ENCODE data around the gene PLSCR3.

The PLSCR3 gene

GRCh38 chr17:7415784-7416183 is 21.5 kb upstream of the PLSCR3 start:
- H3K27ac Mint-ChIP-seq, result no peak overlapping the region
- ATAC-seq (no peak), DNase-seq (no peak)
- H3K9me3 Mint-ChIP-seq, result no peaks in the 10 kb centered on the region
- no peaks in the 10 kb centered on the region for H3K27me3 Mint-ChIP-seq
- H3K4me3 Mint-ChIP-seq, result no peak overlapping the region
- H3K4me1 Mint-ChIP-seq, result no peaks in the 10 kb centered on the region

GRCh38 chr17:7414837-7415236 is 20.5 kb upstream of the PLSCR3 start:
- DNase-seq (no peak), ATAC-seq (no peak)
- Mint-ChIP-seq H3K27me3 (no peaks in the 10 kb centered on the region), H3K27ac (no peak overlapping the region), H3K9me3 (no peaks in the 10 kb centered on the region), H3K4me1 (no peaks in the 10 kb centered on the region), H3K4me3 (no peak overlapping the region)

- ATAC-seq (no peak), DNase-seq (no peak)
- Mint-ChIP-seq H3K4me1 (peaks cover 5% of the 10 kb centered on the region), H3K9me3 (no peaks in the 10 kb centered on the region), H3K4me3 (no peak overlapping the region), H3K27me3 (no peaks in the 10 kb centered on the region), H3K27ac (no peak overlapping the region)
Measured at GRCh38 chr17:7413346-7413985, 19.1 kb upstream of the PLSCR3 start.

GRCh38 chr17:7411427-7411750 is 17.1 kb upstream of the PLSCR3 start:
- Mint-ChIP-seq H3K27ac (no peak overlapping the region), H3K4me3 (no peak overlapping the region), H3K9me3 (no peaks in the 10 kb centered on the region), H3K27me3 (no peaks in the 10 kb centered on the region), H3K4me1 (peaks cover 11% of the 10 kb centered on the region)
- no peak for ATAC-seq
- DNase-seq, result no peak

GRCh38 chr17:7410634-7411426 is 16.5 kb upstream of the PLSCR3 start:
- H3K4me1 Mint-ChIP-seq, result peaks cover 16% of the 10 kb centered on the region
- H3K27ac Mint-ChIP-seq, result no peak overlapping the region
- ATAC-seq (no peak), DNase-seq (no peak)
- H3K9me3 Mint-ChIP-seq, result no peaks in the 10 kb centered on the region
- no peak overlapping the region for H3K4me3 Mint-ChIP-seq
- H3K27me3 Mint-ChIP-seq, result peaks cover 6% of the 10 kb centered on the region

- ATAC-seq (no peak), DNase-seq (no peak)
- Mint-ChIP-seq H3K27me3 (peaks cover 10% of the 10 kb centered on the region), H3K4me1 (peaks cover 25% of the 10 kb centered on the region), H3K9me3 (no peaks in the 10 kb centered on the region), H3K4me3 (no peak overlapping the region), H3K27ac (no peak overlapping the region)
Measured at GRCh38 chr17:7409716-7410115, 15.4 kb upstream of the PLSCR3 start.

GRCh38 chr17:7408863-7409262 is 14.5 kb upstream of the PLSCR3 start:
- ATAC-seq, result no peak
- DNase-seq, result no peak
- H3K4me3 Mint-ChIP-seq, result peak overlapping the region; percentile 13 to 22
- peaks cover 10% of the 10 kb centered on the region for H3K27me3 Mint-ChIP-seq
- peaks cover 25% of the 10 kb centered on the region for H3K4me1 Mint-ChIP-seq
- no peaks in the 10 kb centered on the region for H3K9me3 Mint-ChIP-seq
- no peak overlapping the region for H3K27ac Mint-ChIP-seq

GRCh38 chr17:7408252-7408727 is 14.0 kb upstream of the PLSCR3 start:
- Mint-ChIP-seq H3K4me1 (peaks cover 26% of the 10 kb centered on the region), H3K27ac (no peak overlapping the region), H3K9me3 (no peaks in the 10 kb centered on the region), H3K4me3 (no peak overlapping the region), H3K27me3 (peaks cover 10% of the 10 kb centered on the region)
- ATAC-seq (peak; percentile 11), DNase-seq (peak; percentile 25 to 31)

- Mint-ChIP-seq H3K4me3 (peak within 1 kb of the TSS; percentile 63 to 69), H3K9me3 (no peaks in the 10 kb centered on the region), H3K4me1 (peaks cover 33% of the 10 kb centered on the region), H3K27me3 (peaks cover 10% of the 10 kb centered on the region), H3K27ac (peak within 1 kb of the TSS in 1 of 2 donors; percentile 37)
- no peak for DNase-seq
- ATAC-seq, result no peak
Measured at GRCh38 chr17:7407485-7408251, 13.3 kb upstream of the PLSCR3 start, which contains the start of gene NLGN2. Gene NLGN2 (plus strand): TSS chr17:7407845. CDS start chr17:7408256, 411 bp downstream.

GRCh38 chr17:7407082-7407481 is 12.8 kb upstream of the PLSCR3 start:
- ATAC-seq, result no peak
- no peak overlapping the region for H3K27ac Mint-ChIP-seq
- no peak overlapping the region for H3K4me3 Mint-ChIP-seq
- peaks cover 33% of the 10 kb centered on the region for H3K4me1 Mint-ChIP-seq
- peaks cover 10% of the 10 kb centered on the region for H3K27me3 Mint-ChIP-seq
- DNase-seq, result no peak
- no peaks in the 10 kb centered on the region for H3K9me3 Mint-ChIP-seq

GRCh38 chr17:7406235-7406825 is 12.0 kb upstream of the PLSCR3 start:
- H3K27ac Mint-ChIP-seq, result peak overlapping the region in 1 of 2 donors; percentile 70
- peaks cover 10% of the 10 kb centered on the region for H3K27me3 Mint-ChIP-seq
- H3K9me3 Mint-ChIP-seq, result no peaks in the 10 kb centered on the region
- ATAC-seq, result no peak
- peak overlapping the region; percentile 68 to 78 for H3K4me3 Mint-ChIP-seq
- H3K4me1 Mint-ChIP-seq, result peaks cover 33% of the 10 kb centered on the region
- no peak for DNase-seq

- ATAC-seq (no peak), DNase-seq (no peak)
- peak overlapping the region; percentile 89 to 99 for H3K4me3 Mint-ChIP-seq
- H3K4me1 Mint-ChIP-seq, result peaks cover 33% of the 10 kb centered on the region
- H3K9me3 Mint-ChIP-seq, result no peaks in the 10 kb centered on the region
- H3K27ac Mint-ChIP-seq, result peak overlapping the region in 1 of 2 donors; percentile 80
- peaks cover 10% of the 10 kb centered on the region for H3K27me3 Mint-ChIP-seq
Measured at GRCh38 chr17:7405350-7406234, 11.3 kb upstream of the PLSCR3 start.

GRCh38 chr17:7404737-7405349 is 10.5 kb upstream of the PLSCR3 start:
- H3K4me3 Mint-ChIP-seq, result peak overlapping the region; percentile 89 to 99
- DNase-seq (no peak), ATAC-seq (peak; percentile 50)
- no peaks in the 10 kb centered on the region for H3K9me3 Mint-ChIP-seq
- peaks cover 33% of the 10 kb centered on the region for H3K4me1 Mint-ChIP-seq
- peaks cover 10% of the 10 kb centered on the region for H3K27me3 Mint-ChIP-seq
- H3K27ac Mint-ChIP-seq, result peak overlapping the region; percentile 94 to 97

GRCh38 chr17:7403977-7404736 is 9.8 kb upstream of the PLSCR3 start, which contains the start of gene TMEM256:
Gene TMEM256 (minus strand): TSS chr17:7404097. CDS start chr17:7404084, 13 bp downstream.
- Mint-ChIP-seq H3K9me3 (no peaks in the 10 kb centered on the region), H3K27me3 (peaks cover 10% of the 10 kb centered on the region), H3K27ac (peak within 1 kb of the TSS; percentile 94 to 97), H3K4me1 (peaks cover 31% of the 10 kb centered on the region), H3K4me3 (peak within 1 kb of the TSS; percentile 89 to 99)
- DNase-seq (peak; percentile 91 to 96), ATAC-seq (peak; percentile 94)

Measured in stimulated activated naive CD8-positive, alpha-beta T cell treated with anti-CD3 and anti-CD28 coated beads, Interleukin-15, amount 100 ng/mL, for 72 hours (primary cell).